ENCODE results near the gene SERAC1. TPM values are rescaled to one million over a fixed set of nuclear protein-coding genes. Genes with fewer than 3 reads are reported as not detected.

The SERAC1 gene
- total and polyA plus RNA-seq, 2 donors (not counting 1 experiment from before 2014, with no cell fraction given): 1.9 to 5.8 TPM

DNA sequence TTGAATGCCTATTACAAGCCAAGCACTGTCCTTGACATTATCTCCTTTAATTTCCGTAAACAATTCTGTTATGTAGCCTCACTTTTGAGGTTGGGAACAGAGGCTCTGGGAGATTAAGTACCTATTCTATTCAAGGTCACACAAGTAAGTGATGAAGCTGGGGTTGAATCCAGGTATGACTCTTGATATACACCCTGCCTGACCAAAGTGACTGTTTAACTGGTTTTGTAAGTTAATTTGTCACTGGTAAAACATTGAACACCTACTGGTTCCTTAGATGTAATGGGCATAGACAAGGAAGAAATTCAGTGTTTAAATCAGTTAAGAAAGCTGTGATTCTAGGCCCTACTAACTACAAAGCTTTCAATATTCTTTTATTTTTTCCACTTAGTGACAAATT, 23.0 kb upstream of the SERAC1 start:
- Histone ChIP-seq H4K20me1 (ENCODE audit: control insufficient read depth, insufficient read depth, low read length, poor library complexity, severe bottlenecking) (no peaks in the 10 kb centered on the region), H3K9me3 (ENCODE audit: control extremely low read depth in 1 of 3, control insufficient read depth in 2 of 3, insufficient read depth in 1 of 3, low read length in 2 of 3) (peaks cover 0 to 5% (median 0%) of the 10 kb centered on the region in 3 donors), H3K4me3 (ENCODE audit: control extremely low read depth in 1 of 5, extremely low read depth in 1 of 5, insufficient read depth in 1 of 5, low read depth in 2 of 5, low read length in 4 of 5) (no peak overlapping the region), H3K27me3 (replicated peaks in 1 of 4; ENCODE audit: control extremely low read depth in 1 of 4, control insufficient read depth in 3 of 4, insufficient read depth in 4 of 4, low read length in 3 of 4) (no peaks in the 10 kb centered on the region), H3K4me1 (ENCODE audit: control insufficient read depth in 2 of 2, insufficient read depth in 2 of 2, low read length in 2 of 2) (no peaks in the 10 kb centered on the region), H3K79me2 (ENCODE audit: control insufficient read depth, insufficient read depth, low read length) (no peaks in the 10 kb centered on the region), H3K36me3 (replicated peaks in 1 of 2; ENCODE audit: control extremely low read depth in 1 of 2, control insufficient read depth in 1 of 2, extremely low read depth in 1 of 2, insufficient read depth in 2 of 2, low read length in 1 of 2) (peaks cover 8 to 18% of the 10 kb centered on the region in 2 experiments), H3K27ac (ENCODE audit: low read length in 2 of 2) (no peak overlapping the region), H2AFZ (ENCODE audit: insufficient read depth, low read depth, low read length, poor library complexity, severe bottlenecking) (no peak overlapping the region), H3K4me2 (replicated peaks; ENCODE audit: low read depth, low read length, poor library complexity, severe bottlenecking) (no peak overlapping the region), H3K9ac (ENCODE audit: low read length) (no peak overlapping the region)
- ATAC-seq (ENCODE audit: low read depth) (no peak), DNase-seq (no peak)
- Mint-ChIP-seq H3K27ac (no peak overlapping the region), H3K27me3 (no peaks in the 10 kb centered on the region), H3K9me3 (ENCODE audit: insufficient read depth) (no peaks in the 10 kb centered on the region), H3K4me3 (no peak overlapping the region), H3K4me1 (no peaks in the 10 kb centered on the region)
- WGBS (ENCODE audit: insufficient coverage): no CpG with 5 or more reads among the region's 1 CpG
- ChIA-PET CTCF (interaction anchor here (1.7 kb wide), 1 partner anchor 23 kb away, joined by 7 read pairs; no protein-coding TSS in a partner anchor), POLR2A (no interaction called here)
- TF ChIP-seq, protein P1, sequence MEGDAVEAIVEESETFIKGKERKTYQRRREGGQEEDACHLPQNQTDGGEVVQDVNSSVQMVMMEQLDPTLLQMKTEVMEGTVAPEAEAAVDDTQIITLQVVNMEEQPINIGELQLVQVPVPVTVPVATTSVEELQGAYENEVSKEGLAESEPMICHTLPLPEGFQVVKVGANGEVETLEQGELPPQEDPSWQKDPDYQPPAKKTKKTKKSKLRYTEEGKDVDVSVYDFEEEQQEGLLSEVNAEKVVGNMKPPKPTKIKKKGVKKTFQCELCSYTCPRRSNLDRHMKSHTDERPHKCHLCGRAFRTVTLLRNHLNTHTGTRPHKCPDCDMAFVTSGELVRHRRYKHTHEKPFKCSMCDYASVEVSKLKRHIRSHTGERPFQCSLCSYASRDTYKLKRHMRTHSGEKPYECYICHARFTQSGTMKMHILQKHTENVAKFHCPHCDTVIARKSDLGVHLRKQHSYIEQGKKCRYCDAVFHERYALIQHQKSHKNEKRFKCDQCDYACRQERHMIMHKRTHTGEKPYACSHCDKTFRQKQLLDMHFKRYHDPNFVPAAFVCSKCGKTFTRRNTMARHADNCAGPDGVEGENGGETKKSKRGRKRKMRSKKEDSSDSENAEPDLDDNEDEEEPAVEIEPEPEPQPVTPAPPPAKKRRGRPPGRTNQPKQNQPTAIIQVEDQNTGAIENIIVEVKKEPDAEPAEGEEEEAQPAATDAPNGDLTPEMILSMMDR (IDR thresholded peaks at IDR 0.05): no peak
- TF ChIP-seq EZH2 (IDR thresholded peaks at IDR 0.05; ENCODE audit: borderline replicate concordance, insufficient read depth, low read depth, low read length, poor library complexity, severe bottlenecking): no peak
- intact Hi-C loops (cut with micrococcal nuclease): no loop called here

DNA sequence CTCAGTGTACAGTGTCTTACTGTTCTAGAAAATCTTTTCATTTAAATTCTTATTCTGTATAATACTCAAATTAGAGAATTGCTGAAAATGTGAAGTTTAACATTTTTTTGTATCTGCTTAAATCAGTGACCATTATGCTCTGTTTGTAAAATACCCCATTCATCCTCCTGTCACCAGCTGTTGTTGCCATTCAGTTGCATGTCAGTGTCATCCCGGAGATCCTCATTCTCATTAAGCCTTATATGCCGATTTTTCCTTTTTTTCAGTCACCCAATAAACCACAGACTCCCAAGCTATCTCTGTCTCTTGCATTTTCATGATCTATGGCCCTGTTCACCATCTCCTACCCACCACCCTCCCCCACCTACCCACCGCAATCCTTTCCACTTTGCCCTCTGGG, 20.5 kb upstream of the SERAC1 start:
- H3K9me3 ChIP-seq (ENCODE audit: control extremely low read depth in 1 of 3, control insufficient read depth in 2 of 3, insufficient read depth in 1 of 3, low read length in 2 of 3): peaks cover 0 to 7% (median 0%) of the 10 kb centered on the region in 3 donors
- peaks cover under 1% of the 10 kb centered on the region for H3K79me2 ChIP-seq (ENCODE audit: control insufficient read depth, insufficient read depth, low read length)
- TF ChIP-seq, protein P1 (IDR thresholded peaks at IDR 0.05): no peak
- TF ChIP-seq EZH2 (IDR thresholded peaks at IDR 0.05; ENCODE audit: borderline replicate concordance, insufficient read depth, low read depth, low read length, poor library complexity, severe bottlenecking): no peak
- peaks cover 9 to 22% of the 10 kb centered on the region in 2 experiments for H3K36me3 ChIP-seq (replicated peaks in 1 of 2; ENCODE audit: control extremely low read depth in 1 of 2, control insufficient read depth in 1 of 2, extremely low read depth in 1 of 2, insufficient read depth in 2 of 2, low read length in 1 of 2)
- Mint-ChIP-seq H3K27me3 (no peaks in the 10 kb centered on the region), H3K27ac (no peak overlapping the region), H3K4me3 (no peak overlapping the region), H3K4me1 (no peaks in the 10 kb centered on the region), H3K9me3 (ENCODE audit: insufficient read depth) (no peaks in the 10 kb centered on the region)
- no peak overlapping the region for H2AFZ ChIP-seq (ENCODE audit: insufficient read depth, low read depth, low read length, poor library complexity, severe bottlenecking)
- no peaks in the 10 kb centered on the region for H4K20me1 ChIP-seq (ENCODE audit: control insufficient read depth, insufficient read depth, low read length, poor library complexity, severe bottlenecking)
- intact Hi-C loops (cut with micrococcal nuclease): no loop called here
- no peaks in the 10 kb centered on the region for H3K4me1 ChIP-seq (ENCODE audit: control insufficient read depth in 2 of 2, insufficient read depth in 2 of 2, low read length in 2 of 2)
- WGBS (ENCODE audit: insufficient coverage): 100% methylated on average over 2 of the region's 3 CpGs
- no peak overlapping the region for H3K4me3 ChIP-seq (ENCODE audit: control extremely low read depth in 1 of 5, extremely low read depth in 1 of 5, insufficient read depth in 1 of 5, low read depth in 2 of 5, low read length in 4 of 5)
- H3K4me2 ChIP-seq (replicated peaks; ENCODE audit: low read depth, low read length, poor library complexity, severe bottlenecking): no peak overlapping the region
- H3K9ac ChIP-seq (ENCODE audit: low read length): no peak overlapping the region
- no peak for DNase-seq
- ATAC-seq (ENCODE audit: low read depth): no peak
- CTCF ChIA-PET: no interaction called here
- H3K27ac ChIP-seq (ENCODE audit: low read length in 2 of 2): no peak overlapping the region
- POLR2A ChIA-PET: no interaction called here
- no peaks in the 10 kb centered on the region for H3K27me3 ChIP-seq (replicated peaks in 1 of 4; ENCODE audit: control extremely low read depth in 1 of 4, control insufficient read depth in 3 of 4, insufficient read depth in 4 of 4, low read length in 3 of 4)

Data from B cell (primary cell).